WTC11 (cell line): Measurements from ENCODE around the gene GALNT6. TPM values are rescaled to one million over a fixed set of nuclear protein-coding genes. Genes with fewer than 3 reads are reported as not detected.
"Not testable (repeated sequence)": the region's sequence is repeated elsewhere in the genome, so short reads cannot be mapped to it uniquely, and the experiment has no call there.

ENCODE experiments used
- ATAC-seq: fragments of 200-7000 bp; cut with Tn5 transposase; 2 replicates; pipeline ENCODE4 v1.10.0; 2021; ENCODE audit warnings: mild to moderate bottlenecking, moderate library complexity
- CTCF ChIA-PET: fragments of 300-600 bp; sonication (Branson Sonifier 250); formaldehyde crosslinking; loops from one replicate; lab custom pipeline; 2021; ENCODE audit warnings: antibody characterized with exemption; lab: Charles Lee
- POLR2A ChIA-PET: fragments of 350-600 bp; sonication (Branson Sonifier 250); formaldehyde crosslinking; loops from one replicate; lab custom pipeline; 2021; ENCODE audit warnings: antibody characterized with exemption; lab: Charles Lee
- DNase-seq: peaks from one replicate; pipeline ENCODE4 v3.0.0; 2021; ENCODE audit warnings: low spot score
- H3K27ac Mint-ChIP-seq: 2 replicates; pipeline ENCODE4 v1.8.0; 2021; ENCODE audit warnings: mixed read lengths
- H3K27me3 Mint-ChIP-seq: 2 replicates; pipeline ENCODE4 v1.8.0; 2021; ENCODE audit warnings: low read depth, mild to moderate bottlenecking, moderate library complexity, mixed read lengths
- H3K36me3 Mint-ChIP-seq: 2 replicates; pipeline ENCODE4 v1.8.0; 2021; ENCODE audit warnings: mixed read lengths
- H3K4me1 Mint-ChIP-seq: 2 replicates; pipeline ENCODE4 v1.8.0; 2022; ENCODE audit warnings: mixed read lengths
- H3K4me3 Mint-ChIP-seq: 2 replicates; pipeline ENCODE4 v1.8.0; 2021; ENCODE audit warnings: mild to moderate bottlenecking, moderate library complexity, mixed read lengths
- H3K9me3 Mint-ChIP-seq: 2 replicates; pipeline ENCODE4 v1.8.0; 2021; ENCODE audit warnings: mixed read lengths
- ESRRA ChIP-seq: sonication (generic); formaldehyde crosslinking; IDR thresholded peaks from 2 replicates; pipeline ENCODE4 v1.8.1; 2022; ENCODE audit warnings: mild to moderate bottlenecking, missing genetic modification reagents, borderline replicate concordance
- FOXJ3 ChIP-seq: sonication (generic); formaldehyde crosslinking; IDR thresholded peaks from 2 replicates; pipeline ENCODE4 v1.9.0; 2021; ENCODE audit warnings: missing genetic modification reagents, mild to moderate bottlenecking, borderline replicate concordance
- GRHL2 ChIP-seq: fragments of 250-450 bp; sonication (Bioruptor Pico); IDR thresholded peaks from 2 replicates; pipeline ENCODE4 v1.8.0; 2022; ENCODE audit warnings: mild to moderate bottlenecking, moderate library complexity; ENCODE audit not compliant: insufficient replicate concordance, severe bottlenecking
- JAZF1 ChIP-seq: fragments of 250-450 bp; sonication (Bioruptor Pico); IDR thresholded peaks from 2 replicates; pipeline ENCODE4 v1.9.0; 2021; ENCODE audit warnings: moderate library complexity, mild to moderate bottlenecking, inconsistent platforms
- NR3C1 ChIP-seq: sonication (generic); formaldehyde crosslinking; conservative IDR thresholded peaks from 2 replicates; pipeline ENCODE4 v1.8.1; 2023; ENCODE audit warnings: low read depth, mild to moderate bottlenecking, missing genetic modification reagents
- SMAD3 ChIP-seq: sonication (generic); formaldehyde crosslinking; IDR thresholded peaks from 2 replicates; pipeline ENCODE4 v1.8.0; 2022; ENCODE audit warnings: missing genetic modification reagents, mild to moderate bottlenecking, borderline replicate concordance
- TEAD1 ChIP-seq: sonication (generic); formaldehyde crosslinking; IDR thresholded peaks from 2 replicates; pipeline ENCODE4 v1.8.0; 2022; ENCODE audit warnings: mild to moderate bottlenecking, missing genetic modification reagents
- total RNA-seq: library from RNA; stranded (reverse); gene quantifications from 3 replicates; pipeline ENCODE4 v1.2.3, GENCODE V29; 2021
- TF ChIP-seq, protein P1 (sequence below): fragments of 250-450 bp; sonication (Bioruptor Pico); IDR thresholded peaks from 2 replicates; pipeline ENCODE4 v1.9.0; 2021; ENCODE audit warnings: mild to moderate bottlenecking, borderline replicate concordance
- TF ChIP-seq, protein P2 (sequence below): sonication (generic); formaldehyde crosslinking; IDR thresholded peaks from 2 replicates; pipeline ENCODE4 v1.8.0; 2022; ENCODE audit warnings: mild to moderate bottlenecking, missing genetic modification reagents
- TF ChIP-seq, protein P3 (sequence below): sonication (generic); formaldehyde crosslinking; IDR thresholded peaks from 2 replicates; pipeline ENCODE4 v1.8.1; 2023; ENCODE audit warnings: mild to moderate bottlenecking, missing genetic modification reagents
- TF ChIP-seq, protein P4 (sequence below): fragments of 250-450 bp; sonication (Bioruptor Pico); IDR thresholded peaks from 2 replicates; pipeline ENCODE4 v1.9.0; 2021; ENCODE audit warnings: mild to moderate bottlenecking
- TF ChIP-seq, protein P5 (sequence below): sonication (generic); formaldehyde crosslinking; IDR thresholded peaks from 2 replicates; pipeline ENCODE4 v1.8.1; 2022; ENCODE audit warnings: low read depth, missing genetic modification reagents, borderline replicate concordance

The GALNT6 gene
- total RNA-seq, 1 experiment from 2014 or later, result 18.3 TPM

- TF ChIP-seq, protein P1, sequence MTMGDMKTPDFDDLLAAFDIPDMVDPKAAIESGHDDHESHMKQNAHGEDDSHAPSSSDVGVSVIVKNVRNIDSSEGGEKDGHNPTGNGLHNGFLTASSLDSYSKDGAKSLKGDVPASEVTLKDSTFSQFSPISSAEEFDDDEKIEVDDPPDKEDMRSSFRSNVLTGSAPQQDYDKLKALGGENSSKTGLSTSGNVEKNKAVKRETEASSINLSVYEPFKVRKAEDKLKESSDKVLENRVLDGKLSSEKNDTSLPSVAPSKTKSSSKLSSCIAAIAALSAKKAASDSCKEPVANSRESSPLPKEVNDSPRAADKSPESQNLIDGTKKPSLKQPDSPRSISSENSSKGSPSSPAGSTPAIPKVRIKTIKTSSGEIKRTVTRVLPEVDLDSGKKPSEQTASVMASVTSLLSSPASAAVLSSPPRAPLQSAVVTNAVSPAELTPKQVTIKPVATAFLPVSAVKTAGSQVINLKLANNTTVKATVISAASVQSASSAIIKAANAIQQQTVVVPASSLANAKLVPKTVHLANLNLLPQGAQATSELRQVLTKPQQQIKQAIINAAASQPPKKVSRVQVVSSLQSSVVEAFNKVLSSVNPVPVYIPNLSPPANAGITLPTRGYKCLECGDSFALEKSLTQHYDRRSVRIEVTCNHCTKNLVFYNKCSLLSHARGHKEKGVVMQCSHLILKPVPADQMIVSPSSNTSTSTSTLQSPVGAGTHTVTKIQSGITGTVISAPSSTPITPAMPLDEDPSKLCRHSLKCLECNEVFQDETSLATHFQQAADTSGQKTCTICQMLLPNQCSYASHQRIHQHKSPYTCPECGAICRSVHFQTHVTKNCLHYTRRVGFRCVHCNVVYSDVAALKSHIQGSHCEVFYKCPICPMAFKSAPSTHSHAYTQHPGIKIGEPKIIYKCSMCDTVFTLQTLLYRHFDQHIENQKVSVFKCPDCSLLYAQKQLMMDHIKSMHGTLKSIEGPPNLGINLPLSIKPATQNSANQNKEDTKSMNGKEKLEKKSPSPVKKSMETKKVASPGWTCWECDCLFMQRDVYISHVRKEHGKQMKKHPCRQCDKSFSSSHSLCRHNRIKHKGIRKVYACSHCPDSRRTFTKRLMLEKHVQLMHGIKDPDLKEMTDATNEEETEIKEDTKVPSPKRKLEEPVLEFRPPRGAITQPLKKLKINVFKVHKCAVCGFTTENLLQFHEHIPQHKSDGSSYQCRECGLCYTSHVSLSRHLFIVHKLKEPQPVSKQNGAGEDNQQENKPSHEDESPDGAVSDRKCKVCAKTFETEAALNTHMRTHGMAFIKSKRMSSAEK (CRISPR knock-in tag), result no peak
- TF ChIP-seq NR3C1, result no peak
These were observed 70.4 kb downstream of the GALNT6 start (continued) for GRCh38 chr12:51320695-51321320.

DNA sequence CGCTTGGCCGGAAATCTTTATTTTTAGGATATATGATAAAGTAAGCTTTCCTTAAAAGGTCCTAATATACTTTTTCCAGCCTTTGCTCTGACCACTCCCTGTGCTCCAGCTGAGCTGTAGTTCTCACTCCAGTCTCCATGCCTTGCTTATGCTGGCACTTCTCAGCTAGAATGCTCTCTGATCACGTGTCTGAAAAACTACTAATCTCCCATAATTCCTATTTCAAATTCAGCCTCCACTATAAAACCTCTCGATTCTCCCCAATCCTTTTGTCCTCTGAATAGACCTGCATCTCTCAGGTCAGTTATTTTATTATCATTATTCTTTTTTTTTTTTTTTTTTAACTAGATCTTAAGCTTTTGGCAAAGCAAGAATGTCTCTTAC is 70.9 kb downstream of the GALNT6 start:
- DNase-seq, result no peak
- TF ChIP-seq, protein P2, sequence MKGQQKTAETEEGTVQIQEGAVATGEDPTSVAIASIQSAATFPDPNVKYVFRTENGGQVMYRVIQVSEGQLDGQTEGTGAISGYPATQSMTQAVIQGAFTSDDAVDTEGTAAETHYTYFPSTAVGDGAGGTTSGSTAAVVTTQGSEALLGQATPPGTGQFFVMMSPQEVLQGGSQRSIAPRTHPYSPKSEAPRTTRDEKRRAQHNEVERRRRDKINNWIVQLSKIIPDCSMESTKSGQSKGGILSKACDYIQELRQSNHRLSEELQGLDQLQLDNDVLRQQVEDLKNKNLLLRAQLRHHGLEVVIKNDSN (CRISPR knock-in tag), result 0 out of 2 replicates have a peak, but pooled peaks have one; percentile 25
- TF ChIP-seq TEAD1 (CRISPR knock-in tag), result no peak
- POLR2A ChIA-PET, result interaction anchor here (0.6 to 1.2 kb wide), 6 partner anchors 82 to 391 kb away, joined by 3 to 6 read pairs (median 3); partner anchors contain the start of genes DAZAP2 and POU6F1
- Mint-ChIP-seq H3K9me3 (no peaks in the 10 kb centered on the region), H3K4me1 (peaks cover 31% of the 10 kb centered on the region), H3K4me3 (no peak overlapping the region), H3K27ac (peak overlapping the region; percentile 93), H3K36me3 (no peaks in the 10 kb centered on the region), H3K27me3 (no peaks in the 10 kb centered on the region)
- CTCF ChIA-PET, result interaction anchor here (0.5 to 2.6 kb wide), 8 partner anchors 12 to 495 kb away, joined by 3 to 14 read pairs (median 3); partner anchors contain the start of gene SMAGP
- peak; percentile 25; the same call in 1 of the 2 replicates for ATAC-seq

DNA sequence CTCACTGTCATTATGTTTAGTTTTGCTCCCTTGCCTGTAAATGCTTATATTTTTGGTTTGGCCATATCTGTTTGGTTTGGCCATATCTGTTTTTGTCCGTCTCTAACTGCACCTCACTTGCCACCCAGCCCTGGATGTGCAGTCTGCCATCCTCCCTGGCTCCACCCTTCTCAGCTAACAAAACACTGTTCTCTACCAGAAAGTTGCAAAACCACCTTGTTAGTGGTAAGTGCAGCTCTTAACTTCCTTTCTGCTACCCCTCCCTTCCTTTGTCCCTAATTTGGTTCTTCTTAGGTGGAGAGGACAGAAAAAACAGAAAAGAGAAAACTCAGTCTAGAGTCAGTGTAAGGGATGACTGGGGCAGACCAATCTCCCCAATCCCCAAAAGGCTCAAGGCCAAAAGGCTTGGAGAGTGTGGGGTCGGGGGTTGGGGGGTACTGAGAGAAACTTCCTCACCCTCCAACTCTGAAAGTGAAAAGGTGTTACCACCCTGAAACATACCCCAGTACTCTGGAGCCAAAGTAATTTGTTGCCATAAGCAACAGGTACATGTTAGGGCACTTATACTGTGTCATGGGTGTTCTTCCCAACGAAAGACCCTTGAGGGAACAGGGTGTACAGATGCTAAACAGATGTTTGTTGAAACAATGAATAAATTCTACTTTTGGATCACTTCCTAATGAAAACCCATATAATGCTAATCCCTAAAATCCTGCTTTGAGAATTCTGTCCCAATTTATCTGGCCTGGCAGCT is 72.2 kb downstream of the GALNT6 start:
- H3K36me3 Mint-ChIP-seq, result no peaks in the 10 kb centered on the region
- CTCF ChIA-PET, result interaction anchor here (2.2 kb wide), 1 partner anchor 22 kb away, joined by 14 read pairs; no protein-coding TSS in a partner anchor
- POLR2A ChIA-PET, result no interaction called here

DNA sequence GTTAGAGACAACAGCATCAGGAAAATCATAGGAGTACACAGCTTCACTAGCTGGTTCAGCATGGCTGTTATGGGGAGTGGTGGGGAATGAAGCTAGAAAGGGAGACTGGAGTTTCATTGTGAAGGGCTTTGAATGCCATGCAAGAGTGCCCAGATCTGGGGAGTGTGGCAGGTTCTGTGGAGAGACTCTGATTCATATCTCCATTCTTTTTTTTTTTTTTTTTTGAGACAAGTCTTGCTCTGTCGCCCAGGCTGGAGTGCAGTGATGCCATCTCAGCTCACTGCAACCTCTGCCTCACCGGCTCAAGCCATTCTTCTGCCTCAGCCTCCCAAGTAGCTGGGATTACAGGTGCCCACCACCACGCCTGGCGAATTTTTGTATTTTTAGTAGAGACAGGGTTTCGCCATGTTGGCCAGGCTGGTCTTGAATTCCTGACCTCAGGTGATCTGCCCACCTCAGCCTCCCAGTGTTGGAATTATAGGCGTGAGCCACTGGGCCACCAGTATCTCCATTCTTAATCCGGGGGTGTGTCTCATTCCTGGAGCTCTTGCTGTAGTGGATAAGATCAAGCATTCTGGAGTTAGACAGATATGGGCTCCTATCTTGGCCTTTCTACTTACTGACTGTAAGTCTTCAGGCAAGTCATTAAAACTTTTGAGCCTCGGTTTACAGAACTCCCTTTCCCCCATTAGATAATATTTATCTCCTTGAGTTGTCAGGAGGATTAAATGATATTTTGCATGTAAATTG is 73.0 kb downstream of the GALNT6 start:
- ATAC-seq, POLR2A ChIA-PET, H3K4me3 Mint-ChIP-seq, H3K27ac Mint-ChIP-seq, H3K27me3 Mint-ChIP-seq, H3K9me3 Mint-ChIP-seq, H3K36me3 Mint-ChIP-seq, DNase-seq: not testable (repeated sequence)
- H3K4me1 Mint-ChIP-seq, result peaks cover 31% of the 10 kb centered on the region
- CTCF ChIA-PET, result interaction anchor here (0.6 kb wide), 1 partner anchor 13 kb away, joined by 3 read pairs; no protein-coding TSS in a partner anchor

More for the DNA sequence above, 72.2 kb downstream of the GALNT6 start:
- DNase-seq, result no peak
- H3K27ac Mint-ChIP-seq, result peak overlapping the region; percentile 15
- TF ChIP-seq, protein P3, sequence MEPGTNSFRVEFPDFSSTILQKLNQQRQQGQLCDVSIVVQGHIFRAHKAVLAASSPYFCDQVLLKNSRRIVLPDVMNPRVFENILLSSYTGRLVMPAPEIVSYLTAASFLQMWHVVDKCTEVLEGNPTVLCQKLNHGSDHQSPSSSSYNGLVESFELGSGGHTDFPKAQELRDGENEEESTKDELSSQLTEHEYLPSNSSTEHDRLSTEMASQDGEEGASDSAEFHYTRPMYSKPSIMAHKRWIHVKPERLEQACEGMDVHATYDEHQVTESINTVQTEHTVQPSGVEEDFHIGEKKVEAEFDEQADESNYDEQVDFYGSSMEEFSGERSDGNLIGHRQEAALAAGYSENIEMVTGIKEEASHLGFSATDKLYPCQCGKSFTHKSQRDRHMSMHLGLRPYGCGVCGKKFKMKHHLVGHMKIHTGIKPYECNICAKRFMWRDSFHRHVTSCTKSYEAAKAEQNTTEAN (CRISPR knock-in tag), result no peak
- no peak for TF ChIP-seq GRHL2 (CRISPR knock-in tag)
- TF ChIP-seq SMAD3, result no peak
- TF ChIP-seq, protein P4, sequence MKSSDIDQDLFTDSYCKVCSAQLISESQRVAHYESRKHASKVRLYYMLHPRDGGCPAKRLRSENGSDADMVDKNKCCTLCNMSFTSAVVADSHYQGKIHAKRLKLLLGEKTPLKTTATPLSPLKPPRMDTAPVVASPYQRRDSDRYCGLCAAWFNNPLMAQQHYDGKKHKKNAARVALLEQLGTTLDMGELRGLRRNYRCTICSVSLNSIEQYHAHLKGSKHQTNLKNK (CRISPR knock-in tag), result no peak
- TF ChIP-seq ESRRA (CRISPR knock-in tag), result no peak
- TF ChIP-seq, protein P5, sequence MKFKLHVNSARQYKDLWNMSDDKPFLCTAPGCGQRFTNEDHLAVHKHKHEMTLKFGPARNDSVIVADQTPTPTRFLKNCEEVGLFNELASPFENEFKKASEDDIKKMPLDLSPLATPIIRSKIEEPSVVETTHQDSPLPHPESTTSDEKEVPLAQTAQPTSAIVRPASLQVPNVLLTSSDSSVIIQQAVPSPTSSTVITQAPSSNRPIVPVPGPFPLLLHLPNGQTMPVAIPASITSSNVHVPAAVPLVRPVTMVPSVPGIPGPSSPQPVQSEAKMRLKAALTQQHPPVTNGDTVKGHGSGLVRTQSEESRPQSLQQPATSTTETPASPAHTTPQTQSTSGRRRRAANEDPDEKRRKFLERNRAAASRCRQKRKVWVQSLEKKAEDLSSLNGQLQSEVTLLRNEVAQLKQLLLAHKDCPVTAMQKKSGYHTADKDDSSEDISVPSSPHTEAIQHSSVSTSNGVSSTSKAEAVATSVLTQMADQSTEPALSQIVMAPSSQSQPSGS (CRISPR knock-in tag), result no peak
- TF ChIP-seq FOXJ3 (CRISPR knock-in tag), result no peak
- no peak for TF ChIP-seq JAZF1 (CRISPR knock-in tag)
- peaks cover 31% of the 10 kb centered on the region for H3K4me1 Mint-ChIP-seq
- no peak for ATAC-seq
- H3K27me3 Mint-ChIP-seq, result no peaks in the 10 kb centered on the region
- H3K9me3 Mint-ChIP-seq, result no peaks in the 10 kb centered on the region
- no peak overlapping the region for H3K4me3 Mint-ChIP-seq
